Mesenchymal stem cell (in vitro differentiated cells and primary cell): ENCODE measurements around the gene SYT17.

Source experiments
- DNase-seq: peaks from one replicate; pipeline ENCODE4 v3.0.0-alpha.2; 2013
- H2AFZ ChIP-seq: one replicate; pipeline ENCODE4 v1.6.1; 2013; ENCODE audit warnings: low read depth, mild to moderate bottlenecking, control low read depth, inconsistent platforms, low read length, moderate library complexity
- H2AK5ac ChIP-seq: 2 replicates; pipeline ENCODE4 v1.6.1; 2013; ENCODE audit warnings: low read length, moderate library complexity, mild to moderate bottlenecking, inconsistent platforms; ENCODE audit not compliant: severe bottlenecking
- H2BK120ac ChIP-seq: one replicate; pipeline ENCODE4 v1.6.1; 2013; ENCODE audit warnings: low read depth, mild to moderate bottlenecking, inconsistent platforms, low read length, moderate library complexity
- H2BK12ac ChIP-seq, 2 experiments: one replicate each; pipeline ENCODE4 v1.6.1; 2013; ENCODE audit warnings: inconsistent platforms in 2 of 2, low read length in 2 of 2, mild to moderate bottlenecking in 2 of 2, moderate library complexity in 2 of 2, control low read depth in 1 of 2
- H2BK15ac ChIP-seq: one replicate; pipeline ENCODE4 v1.6.1; 2013; ENCODE audit warnings: mild to moderate bottlenecking, low read depth, inconsistent platforms; ENCODE audit not compliant: poor library complexity, severe bottlenecking
- H2BK5ac ChIP-seq: 2 replicates; pipeline ENCODE4 v1.6.1; 2013; ENCODE audit warnings: low read depth, mild to moderate bottlenecking, low read length, control low read depth, inconsistent platforms; ENCODE audit not compliant: poor library complexity, severe bottlenecking
- H3K14ac ChIP-seq, 2 experiments: one replicate each; pipeline ENCODE4 v1.6.1; 2013; ENCODE audit warnings: inconsistent platforms in 2 of 2, low read length in 2 of 2, control low read depth in 1 of 2, mild to moderate bottlenecking in 1 of 2, moderate library complexity in 1 of 2
- H3K18ac ChIP-seq, 2 experiments: one replicate each; pipeline ENCODE4 v1.6.1; 2013; ENCODE audit warnings: inconsistent platforms in 2 of 2, low read length in 2 of 2, control low read depth in 1 of 2, low read depth in 1 of 2, mild to moderate bottlenecking in 1 of 2
- H3K23ac ChIP-seq, 2 experiments: one replicate each; pipeline ENCODE4 v1.6.1; 2013; ENCODE audit warnings: inconsistent platforms in 2 of 2, low read length in 2 of 2, mild to moderate bottlenecking in 2 of 2, moderate library complexity in 2 of 2, control low read depth in 1 of 2
- H3K27ac ChIP-seq: 2 replicates; pipeline ENCODE4 v1.5.1; 2013; ENCODE audit warnings: mild to moderate bottlenecking, moderate library complexity, low read length, control low read depth, inconsistent platforms; ENCODE audit not compliant: poor library complexity, severe bottlenecking
- H3K27me3 ChIP-seq, 2 experiments: 2 replicates each; pipeline versions ENCODE4 v1.6.1 to v1.7.0; 2013; ENCODE audit warnings: low read length in 2 of 2, mild to moderate bottlenecking in 2 of 2, moderate library complexity in 2 of 2, control low read depth in 1 of 2, inconsistent platforms in 1 of 2; ENCODE audit not compliant: control insufficient read depth in 1 of 2, insufficient read depth in 1 of 2
- H3K36me3 ChIP-seq, 2 experiments: 2 replicates each; pipeline versions ENCODE4 v1.6.1 to v1.7.0; 2013; ENCODE audit warnings: low read length in 2 of 2, control low read depth in 1 of 2, inconsistent platforms in 1 of 2, low read depth in 1 of 2, mild to moderate bottlenecking in 1 of 2; ENCODE audit not compliant: insufficient read depth in 2 of 2, control insufficient read depth in 1 of 2
- H3K4ac ChIP-seq, 2 experiments: one replicate each; pipeline ENCODE4 v1.6.1; 2013; ENCODE audit warnings: inconsistent platforms in 2 of 2, low read length in 2 of 2, mild to moderate bottlenecking in 2 of 2, moderate library complexity in 2 of 2, control low read depth in 1 of 2, low read depth in 1 of 2
- H3K4me1 ChIP-seq: 2 replicates; pipeline ENCODE4 v1.6.1; 2013; ENCODE audit warnings: low read depth, low read length, control low read depth; ENCODE audit not compliant: control insufficient read depth, insufficient read depth
- H3K4me2 ChIP-seq: 2 replicates; pipeline ENCODE4 v1.6.1; 2013; ENCODE audit warnings: low read length, mild to moderate bottlenecking, inconsistent platforms; ENCODE audit not compliant: poor library complexity, severe bottlenecking
- H3K4me3 ChIP-seq, 2 experiments: 2 replicates each; pipeline versions ENCODE4 v1.5.1 to v1.7.0; 2013; ENCODE audit warnings: low read length in 2 of 2, mild to moderate bottlenecking in 2 of 2, control low read depth in 1 of 2, low read depth in 1 of 2; ENCODE audit not compliant: insufficient read depth in 1 of 2
- H3K79me1 ChIP-seq: replicated peaks from 2 replicates; pipeline ENCODE4 v1.6.1; 2013; ENCODE audit warnings: mild to moderate bottlenecking, control low read depth, low read length, inconsistent platforms; ENCODE audit not compliant: poor library complexity, severe bottlenecking
- H3K9ac ChIP-seq: 2 replicates; pipeline ENCODE4 v1.7.0; 2013; ENCODE audit warnings: mild to moderate bottlenecking, low read length, moderate library complexity
- H3K9me3 ChIP-seq: 2 replicates; pipeline ENCODE4 v1.7.0; 2013; ENCODE audit warnings: mild to moderate bottlenecking, low read length; ENCODE audit not compliant: control insufficient read depth
- H4K8ac ChIP-seq: one replicate; pipeline ENCODE4 v1.6.1; 2013; ENCODE audit warnings: inconsistent platforms, mild to moderate bottlenecking, low read length, moderate library complexity
- H4K91ac ChIP-seq: one replicate; pipeline ENCODE4 v1.6.1; 2013; ENCODE audit warnings: mild to moderate bottlenecking, low read length, inconsistent platforms
- WGBS: methylation state at CpG from one replicate; pipeline ENCODE4 v1.1.7; 2013; ENCODE audit warnings: mixed read lengths; 5-methylcytosine and 5-hydroxymethylcytosine counted together

The SYT17 gene

GRCh38 chr16:19307587-19308241 lies 139.7 kb downstream of the SYT17 start:
- Histone ChIP-seq H3K27ac (no peak overlapping the region), H2BK120ac (no peak overlapping the region), H2BK12ac (no peak overlapping the region), H3K79me1 (no peaks in the 10 kb centered on the region), H3K9ac (no peak overlapping the region), H2AFZ (no peak overlapping the region), H3K23ac (no peak overlapping the region), H3K4me1 (no peaks in the 10 kb centered on the region), H3K18ac (no peak overlapping the region), H3K36me3 (no peaks in the 10 kb centered on the region), H3K4ac (no peak overlapping the region), H4K91ac (no peak overlapping the region), H2AK5ac (no peak overlapping the region), H3K9me3 (peaks cover under 1% of the 10 kb centered on the region), H2BK5ac (no peak overlapping the region), H3K14ac (no peak overlapping the region), H3K4me2 (no peak overlapping the region), H4K8ac (no peak overlapping the region), H2BK15ac (no peak overlapping the region), H3K4me3 (no peak overlapping the region), H3K27me3 (peaks cover 0 to 16% of the 10 kb centered on the region in 2 experiments)
- 67% methylated on average over 8 of the region's 8 CpGs for WGBS
- no peak for DNase-seq

- Histone ChIP-seq H3K4ac (no peak overlapping the region), H3K9me3 (peaks cover 4% of the 10 kb centered on the region), H2BK5ac (no peak overlapping the region), H3K14ac (no peak overlapping the region), H3K4me1 (no peaks in the 10 kb centered on the region), H2AFZ (no peak overlapping the region), H3K27me3 (peaks cover 0 to 16% of the 10 kb centered on the region in 2 experiments), H2BK120ac (no peak overlapping the region), H3K18ac (no peak overlapping the region), H3K79me1 (no peaks in the 10 kb centered on the region), H2BK12ac (no peak overlapping the region), H4K8ac (no peak overlapping the region), H3K27ac (no peak overlapping the region), H2BK15ac (no peak overlapping the region), H3K36me3 (no peaks in the 10 kb centered on the region), H3K4me2 (no peak overlapping the region), H3K9ac (no peak overlapping the region), H3K23ac (no peak overlapping the region), H4K91ac (no peak overlapping the region), H3K4me3 (no peak overlapping the region), H2AK5ac (no peak overlapping the region)
- WGBS, result 30% methylated on average over 1 of the region's 1 CpG
- no peak for DNase-seq
Measured at GRCh38 chr16:19308392-19308791, 140.4 kb downstream of the SYT17 start.

- no peak overlapping the region for H4K8ac ChIP-seq
- H3K23ac ChIP-seq, result no peak overlapping the region
- H2BK5ac ChIP-seq, result no peak overlapping the region
- no peaks in the 10 kb centered on the region for H3K36me3 ChIP-seq
- H4K91ac ChIP-seq, result no peak overlapping the region
- no peaks in the 10 kb centered on the region for H3K4me1 ChIP-seq
- no peak overlapping the region for H3K14ac ChIP-seq
- H3K9ac ChIP-seq, result no peak overlapping the region
- no peak overlapping the region for H2BK120ac ChIP-seq
- WGBS, result 76% methylated on average over 5 of the region's 5 CpGs
- no peaks in the 10 kb centered on the region for H3K79me1 ChIP-seq
- H3K4ac ChIP-seq, result no peak overlapping the region
- H3K27ac ChIP-seq, result no peak overlapping the region
- no peak overlapping the region for H2AK5ac ChIP-seq
- no peak overlapping the region for H3K4me3 ChIP-seq
- peaks cover 4% of the 10 kb centered on the region for H3K9me3 ChIP-seq
- DNase-seq, result no peak
- no peak overlapping the region for H3K18ac ChIP-seq
- H2BK15ac ChIP-seq, result no peak overlapping the region
- no peak overlapping the region for H2BK12ac ChIP-seq
- no peak overlapping the region for H3K4me2 ChIP-seq
- H3K27me3 ChIP-seq, result peaks cover 0 to 17% of the 10 kb centered on the region in 2 experiments
- H2AFZ ChIP-seq, result no peak overlapping the region
Measured at GRCh38 chr16:19309178-19309577, 141.1 kb downstream of the SYT17 start.

- Histone ChIP-seq H3K4me2 (no peak overlapping the region), H2AK5ac (no peak overlapping the region), H4K8ac (no peak overlapping the region), H4K91ac (no peak overlapping the region), H3K79me1 (no peaks in the 10 kb centered on the region), H2BK12ac (no peak overlapping the region), H3K9me3 (peaks cover 4% of the 10 kb centered on the region), H3K27ac (no peak overlapping the region), H3K9ac (no peak overlapping the region), H2AFZ (no peak overlapping the region), H3K4me1 (no peaks in the 10 kb centered on the region), H3K18ac (no peak overlapping the region), H2BK15ac (no peak overlapping the region), H2BK120ac (no peak overlapping the region), H3K36me3 (no peaks in the 10 kb centered on the region), H3K14ac (no peak overlapping the region), H3K23ac (no peak overlapping the region), H3K4ac (no peak overlapping the region), H2BK5ac (no peak overlapping the region), H3K4me3 (no peak overlapping the region), H3K27me3 (peaks cover 0 to 8% of the 10 kb centered on the region in 2 experiments)
- WGBS, result 62% methylated on average over 2 of the region's 2 CpGs
- no peak for DNase-seq
Measured at GRCh38 chr16:19314718-19315425, 146.8 kb downstream of the SYT17 start.
